HL-60 (cell line): ENCODE results near the gene HHLA2.

Experiments used
- CTCF ChIP-seq: IDR thresholded peaks from one replicate; pipeline ENCODE4 v1.5.1; 2011; ENCODE audit warnings: low read length, control low read depth, inconsistent platforms; ENCODE audit not compliant: insufficient read depth
- GABPA ChIP-seq: IDR thresholded peaks from 2 replicates; pipeline ENCODE4 v1.6.1; 2012; ENCODE audit warnings: low read depth
- REST ChIP-seq: IDR thresholded peaks from 2 replicates; pipeline ENCODE4 v1.6.1; 2012; ENCODE audit warnings: low read depth; ENCODE audit not compliant: insufficient replicate concordance

- TF ChIP-seq CTCF (no peak), GABPA (no peak), REST (no peak)
These were observed 107.5 kb downstream of the HHLA2 start for GRCh38 chr3:108403686-108404345.
